T-helper 2 cell treated with Interferon-gamma antibody and Interleukin-4, amounts not matched to agents 5 μg/mL and 100 μg/mL, for 36 hours (primary cell): ENCODE data around the gene KBTBD2.
"Not testable (repeated sequence)": the region's sequence is repeated elsewhere in the genome, so short reads cannot be mapped to it uniquely, and the experiment has no call there.

Experiments used
- DNase-seq: peaks from one replicate; pipeline ENCODE4 v3.0.0; 2021; ENCODE audit warnings: low spot score
- H3K27ac Mint-ChIP-seq: one replicate; pipeline ENCODE4 v1.8.0; 2021; ENCODE audit warnings: mild to moderate bottlenecking, mixed read lengths
- H3K27me3 Mint-ChIP-seq: one replicate; pipeline ENCODE4 v1.8.0; 2021; ENCODE audit warnings: low read depth, mixed read lengths
- H3K36me3 Mint-ChIP-seq: one replicate; pipeline ENCODE4 v1.8.0; 2021; ENCODE audit warnings: low read depth, mixed read lengths
- H3K4me1 Mint-ChIP-seq: one replicate; pipeline ENCODE4 v1.8.0; 2021; ENCODE audit warnings: low read depth, mixed read lengths
- H3K4me3 Mint-ChIP-seq: one replicate; pipeline ENCODE4 v1.8.0; 2022; ENCODE audit warnings: mild to moderate bottlenecking, moderate library complexity, mixed read lengths
- H3K9me3 Mint-ChIP-seq: one replicate; pipeline ENCODE4 v1.8.0; 2021; ENCODE audit warnings: mixed read lengths

The KBTBD2 gene

DNA sequence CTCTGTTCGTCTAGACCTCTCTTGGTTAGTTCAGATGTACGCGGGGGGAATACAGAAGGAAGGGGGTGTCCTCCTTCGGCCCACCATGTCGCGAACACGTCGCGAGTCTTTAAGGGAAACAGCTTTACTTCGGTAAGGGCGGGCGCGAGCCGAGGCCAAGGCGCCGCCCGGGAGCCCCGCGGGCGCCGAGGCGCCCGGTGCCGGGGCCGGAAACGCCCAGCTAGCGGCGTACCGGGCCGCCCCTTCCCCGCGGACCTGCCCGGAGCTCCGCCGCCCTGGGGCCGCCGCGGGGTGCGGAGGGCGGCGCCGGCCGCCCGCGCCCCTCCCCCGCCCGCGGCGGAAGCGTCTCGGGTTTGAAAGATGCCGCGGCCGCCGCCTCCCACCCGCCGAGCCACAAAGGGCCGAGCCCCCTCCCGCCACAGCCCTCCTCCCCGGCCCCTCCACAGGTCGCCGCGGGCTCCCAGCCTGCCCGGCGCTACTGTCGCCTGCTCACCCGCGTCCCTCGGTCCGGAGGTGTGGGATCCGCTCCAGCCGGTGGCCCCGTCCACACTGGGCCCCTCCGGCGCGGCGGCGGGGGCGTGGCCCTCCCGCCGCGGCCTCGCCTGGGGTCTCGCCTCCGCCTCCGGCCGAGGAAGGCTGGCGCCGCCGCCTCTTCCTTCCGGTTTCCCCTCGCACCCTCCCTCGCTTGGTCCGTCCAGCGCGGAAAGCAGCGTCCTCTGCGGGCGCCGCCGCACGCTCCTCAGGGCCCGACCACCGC lies at the start of gene KBTBD2:
Gene KBTBD2 (minus strand): TSS at position 718 of the 757 bp plus-strand sequence. CDS start 12,156 bp downstream, outside the sequence.
- peak; percentile 82 for DNase-seq
- peaks cover 15% of the 10 kb centered on the region for H3K36me3 Mint-ChIP-seq
- peaks cover 44% of the 10 kb centered on the region for H3K4me1 Mint-ChIP-seq
- H3K27ac Mint-ChIP-seq, result peak within 1 kb of the TSS; percentile 98
- peak within 1 kb of the TSS; percentile 95 for H3K4me3 Mint-ChIP-seq
- no peaks in the 10 kb centered on the region for H3K27me3 Mint-ChIP-seq
- no peaks in the 10 kb centered on the region for H3K9me3 Mint-ChIP-seq

GRCh38 chr7:32941181-32941580 lies 49.6 kb upstream of the KBTBD2 start:
- Mint-ChIP-seq H3K4me1 (peaks cover 18% of the 10 kb centered on the region), H3K27ac (no peak overlapping the region), H3K9me3 (peaks cover 5% of the 10 kb centered on the region), H3K27me3 (peaks cover 9% of the 10 kb centered on the region), H3K36me3 (peaks cover 5% of the 10 kb centered on the region), H3K4me3 (peak overlapping the region; percentile 90)
- DNase-seq, result no peak

DNA sequence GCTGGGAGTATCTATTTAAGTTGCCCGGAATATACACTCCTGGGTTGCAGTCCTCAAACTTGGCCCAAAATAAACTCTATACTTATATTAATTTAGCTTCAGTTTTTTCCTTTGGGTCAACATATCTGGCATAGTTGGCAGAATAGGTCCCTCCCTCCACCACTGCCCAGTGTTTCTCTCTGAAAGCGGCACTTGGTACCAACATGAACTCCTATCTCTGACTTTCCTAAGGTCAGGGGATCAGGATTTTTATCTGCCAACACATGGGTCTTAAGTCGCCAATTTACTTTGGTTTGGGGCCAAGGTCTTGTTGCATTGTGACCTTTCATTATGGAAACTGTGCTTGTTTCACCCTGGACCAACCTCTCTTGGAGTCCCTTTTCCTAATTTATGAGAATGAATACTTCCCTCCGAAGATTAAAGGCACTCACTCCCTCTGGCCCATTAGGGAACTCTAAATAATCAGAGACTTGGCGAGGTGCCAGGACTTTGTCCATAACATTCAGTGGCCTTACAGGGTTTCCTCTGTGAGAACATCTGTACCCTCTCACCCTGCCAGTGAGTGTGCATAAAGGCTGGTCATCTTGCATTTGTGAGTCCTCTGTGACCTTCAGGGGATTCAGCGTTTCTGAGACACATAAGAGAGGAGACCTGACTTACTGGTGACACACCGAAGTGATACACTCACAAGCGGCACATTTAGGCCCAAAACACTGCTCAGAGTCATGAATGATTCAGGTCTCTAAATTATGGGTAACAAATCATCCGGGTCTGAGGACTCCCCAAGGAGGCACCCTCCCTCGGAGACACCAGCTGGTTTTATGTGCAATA lies 46.0 kb upstream of the KBTBD2 start:
- no peaks in the 10 kb centered on the region for H3K27me3 Mint-ChIP-seq
- H3K36me3 Mint-ChIP-seq, result peaks cover 6% of the 10 kb centered on the region
- peaks cover 18% of the 10 kb centered on the region for H3K4me1 Mint-ChIP-seq
- H3K4me3 Mint-ChIP-seq, result no peak overlapping the region
- H3K27ac Mint-ChIP-seq, result no peak overlapping the region
- no peaks in the 10 kb centered on the region for H3K9me3 Mint-ChIP-seq
- DNase-seq, result no peak

DNA sequence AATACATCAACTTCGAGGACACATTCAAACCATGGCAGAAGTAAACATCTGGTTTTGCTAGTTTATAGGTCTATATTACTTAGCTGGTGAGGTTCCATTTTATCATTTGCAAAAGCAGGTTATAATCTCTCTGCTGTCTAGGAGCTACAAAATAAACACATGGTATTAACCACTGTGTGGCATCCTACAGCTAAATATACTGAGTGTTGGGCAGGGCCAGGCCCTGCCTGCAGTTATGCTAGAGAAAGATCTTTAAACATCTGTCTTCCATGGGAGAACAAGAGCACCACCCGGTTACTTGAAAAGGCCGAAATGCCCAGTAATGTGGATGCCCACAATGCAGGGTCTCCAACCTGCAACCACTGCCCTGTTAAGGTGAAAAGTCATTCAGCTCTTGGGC lies 45.1 kb upstream of the KBTBD2 start:
- Mint-ChIP-seq H3K4me1 (peaks cover 11% of the 10 kb centered on the region), H3K27me3 (no peaks in the 10 kb centered on the region), H3K4me3 (no peak overlapping the region), H3K27ac (no peak overlapping the region), H3K36me3 (peaks cover 6% of the 10 kb centered on the region), H3K9me3 (no peaks in the 10 kb centered on the region)
- no peak for DNase-seq

DNA sequence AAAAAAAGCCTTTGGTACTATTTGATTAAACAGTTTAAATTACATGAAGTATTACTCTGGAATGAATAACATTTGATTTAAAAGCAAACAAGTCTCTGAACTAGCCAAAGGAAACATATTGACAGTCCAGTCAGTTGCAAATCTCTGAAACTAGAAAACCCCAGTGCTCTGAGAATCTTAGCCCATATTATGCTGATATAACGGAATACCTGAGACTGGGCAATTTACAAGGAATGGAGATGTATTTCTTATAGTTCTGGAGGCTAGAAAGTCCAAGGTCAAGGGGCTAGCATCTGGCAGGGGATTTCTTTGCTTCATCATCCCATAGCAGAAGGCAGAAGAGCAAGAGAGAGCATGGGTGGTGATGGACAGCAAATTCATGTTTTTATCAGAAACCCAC lies 44.0 kb upstream of the KBTBD2 start:
- no peak overlapping the region for H3K27ac Mint-ChIP-seq
- peaks cover 7% of the 10 kb centered on the region for H3K36me3 Mint-ChIP-seq
- no peak overlapping the region for H3K4me3 Mint-ChIP-seq
- peaks cover 7% of the 10 kb centered on the region for H3K4me1 Mint-ChIP-seq
- no peak for DNase-seq
- H3K9me3 Mint-ChIP-seq, result no peaks in the 10 kb centered on the region
- H3K27me3 Mint-ChIP-seq, result no peaks in the 10 kb centered on the region

- H3K9me3 Mint-ChIP-seq, result no peaks in the 10 kb centered on the region
- H3K27me3 Mint-ChIP-seq, result no peaks in the 10 kb centered on the region
- no peaks in the 10 kb centered on the region for H3K4me1 Mint-ChIP-seq
- no peak overlapping the region for H3K27ac Mint-ChIP-seq
- no peak overlapping the region for H3K4me3 Mint-ChIP-seq
- H3K36me3 Mint-ChIP-seq, result peaks cover 13% of the 10 kb centered on the region
- DNase-seq, result no peak
Measured at GRCh38 chr7:32930378-32930777, 38.8 kb upstream of the KBTBD2 start.

DNA sequence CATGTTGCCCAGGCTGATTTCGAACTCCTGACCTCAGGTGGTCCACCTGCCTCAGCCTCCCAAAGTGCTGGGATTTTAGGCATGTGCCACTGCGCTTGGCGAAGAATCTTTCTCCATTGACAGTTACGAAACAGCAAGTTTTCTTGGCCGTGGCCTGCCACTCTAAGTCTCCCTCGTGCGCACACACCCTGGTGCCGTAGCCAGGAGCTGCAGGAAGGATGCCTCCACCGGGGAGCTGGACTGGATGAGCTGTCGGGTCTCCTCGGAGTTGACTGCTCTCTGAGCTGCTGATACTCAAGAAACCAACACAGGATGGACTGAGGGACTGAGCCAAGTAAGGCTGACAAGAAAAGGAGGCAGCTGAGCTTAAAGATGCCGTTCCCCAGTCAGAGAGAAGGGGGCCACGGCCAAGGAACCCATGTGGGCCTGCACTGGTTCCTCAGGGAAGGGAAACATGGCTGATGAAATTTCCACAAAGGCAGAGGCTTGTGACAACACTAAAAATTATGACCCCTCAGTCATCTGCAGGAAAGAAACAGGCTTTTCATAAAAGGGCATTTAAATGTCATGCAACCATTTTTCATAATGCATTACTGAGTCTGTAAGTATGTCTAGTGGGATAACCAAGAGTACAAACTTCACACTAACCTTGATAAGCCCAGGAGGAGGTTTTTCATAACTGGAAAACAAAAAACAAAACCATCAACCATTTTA lies 38.0 kb upstream of the KBTBD2 start:
- H3K27ac Mint-ChIP-seq, result no peak overlapping the region
- DNase-seq, result no peak
- H3K4me3 Mint-ChIP-seq, result no peak overlapping the region
- peaks cover 13% of the 10 kb centered on the region for H3K36me3 Mint-ChIP-seq
- no peaks in the 10 kb centered on the region for H3K4me1 Mint-ChIP-seq
- H3K27me3 Mint-ChIP-seq, result no peaks in the 10 kb centered on the region
- H3K9me3 Mint-ChIP-seq, result no peaks in the 10 kb centered on the region

DNA sequence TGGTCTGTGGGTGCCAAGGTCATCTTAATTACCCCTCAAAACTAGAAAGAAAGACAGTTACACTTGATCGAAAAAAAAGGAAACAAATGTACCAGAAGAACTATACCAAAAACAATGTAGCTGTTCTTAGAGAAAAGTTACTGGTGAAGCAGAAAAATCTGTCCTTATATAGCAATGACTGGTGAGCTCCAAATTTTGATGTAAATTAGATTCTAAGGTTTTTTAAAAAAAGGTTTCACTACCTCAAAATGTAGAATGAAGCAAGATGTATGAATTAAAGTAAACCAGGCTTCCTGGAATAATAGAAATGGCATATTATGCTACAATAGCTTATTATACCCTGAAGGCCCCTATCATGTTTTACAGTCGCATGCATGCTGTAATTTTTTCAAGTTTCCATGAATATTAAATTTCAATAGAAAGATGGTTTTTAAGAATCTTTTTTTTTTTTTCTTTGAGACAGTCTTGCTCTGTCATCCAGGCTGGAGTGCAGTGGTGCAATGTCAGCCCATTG lies 37.3 kb upstream of the KBTBD2 start:
- no peaks in the 10 kb centered on the region for H3K4me1 Mint-ChIP-seq
- H3K4me3 Mint-ChIP-seq, result no peak overlapping the region
- H3K36me3 Mint-ChIP-seq, result peaks cover 12% of the 10 kb centered on the region
- no peaks in the 10 kb centered on the region for H3K27me3 Mint-ChIP-seq
- DNase-seq, result no peak
- H3K9me3 Mint-ChIP-seq, result no peaks in the 10 kb centered on the region
- H3K27ac Mint-ChIP-seq, result no peak overlapping the region

GRCh38 chr7:32921896-32922295 lies 30.3 kb upstream of the KBTBD2 start:
- Mint-ChIP-seq H3K27ac (no peak overlapping the region), H3K27me3 (no peaks in the 10 kb centered on the region)
- DNase-seq, result no peak

DNA sequence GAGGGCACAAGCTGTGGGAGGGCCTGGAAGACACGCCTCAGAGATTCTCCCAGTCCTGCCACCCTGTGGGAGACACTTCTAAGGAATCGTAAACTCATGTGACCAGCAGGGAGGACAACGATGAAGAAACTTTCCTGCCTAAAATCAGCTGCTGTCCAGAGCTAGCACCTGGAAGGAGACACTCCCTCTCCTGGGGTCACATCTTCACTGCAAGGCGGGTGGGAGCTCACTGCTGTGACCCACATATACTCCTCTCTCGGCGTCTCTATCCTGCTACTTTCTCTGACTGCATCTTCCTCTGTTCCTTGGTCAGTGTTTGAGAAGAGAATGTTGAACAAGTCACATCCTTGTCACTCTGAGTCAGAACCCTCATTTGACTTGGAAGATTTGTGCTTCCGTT lies 25.4 kb upstream of the KBTBD2 start:
- not testable (repeated sequence) for H3K4me3 Mint-ChIP-seq, H3K27ac Mint-ChIP-seq, H3K9me3 Mint-ChIP-seq, DNase-seq, H3K36me3 Mint-ChIP-seq, H3K4me1 Mint-ChIP-seq, H3K27me3 Mint-ChIP-seq

More at GRCh38 chr7:32921896-32922295, 30.3 kb upstream of the KBTBD2 start:
- no peaks in the 10 kb centered on the region for H3K4me1 Mint-ChIP-seq
- no peak overlapping the region for H3K4me3 Mint-ChIP-seq
- H3K36me3 Mint-ChIP-seq, result peaks cover 13% of the 10 kb centered on the region
- H3K9me3 Mint-ChIP-seq, result no peaks in the 10 kb centered on the region

GRCh38 chr7:32916006-32916405 lies 24.4 kb upstream of the KBTBD2 start:
- Mint-ChIP-seq H3K4me3 (no peak overlapping the region), H3K27ac (no peak overlapping the region), H3K27me3 (no peaks in the 10 kb centered on the region), H3K4me1 (no peaks in the 10 kb centered on the region), H3K9me3 (no peaks in the 10 kb centered on the region), H3K36me3 (peaks cover 5% of the 10 kb centered on the region)
- DNase-seq, result no peak

DNA sequence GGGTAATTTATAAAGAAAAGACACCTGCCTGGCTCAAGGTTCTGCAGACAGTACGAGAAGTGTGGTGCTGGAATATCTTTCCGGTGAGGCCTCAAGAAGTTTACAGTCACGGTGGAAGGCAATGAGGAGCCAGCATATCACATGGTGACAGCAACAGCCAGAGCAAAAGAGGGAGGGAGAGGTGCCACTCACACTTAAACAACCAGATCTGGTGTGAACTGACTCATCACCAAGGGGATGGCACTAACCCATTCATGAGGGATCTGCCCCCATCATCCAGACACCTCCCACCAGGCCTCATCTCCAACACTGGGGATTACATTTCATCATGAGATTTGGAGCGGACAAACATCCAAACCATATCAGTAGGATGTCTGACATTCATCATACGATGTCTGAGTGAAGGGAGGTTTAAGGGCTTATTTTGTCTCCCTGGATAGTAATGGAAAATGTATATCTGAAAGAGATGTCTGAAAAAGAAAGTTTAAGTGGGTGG lies 23.5 kb upstream of the KBTBD2 start:
- Mint-ChIP-seq H3K27ac (no peak overlapping the region), H3K4me1 (no peaks in the 10 kb centered on the region)

GRCh38 chr7:32914184-32914583 lies 22.6 kb upstream of the KBTBD2 start:
- no peaks in the 10 kb centered on the region for H3K4me1 Mint-ChIP-seq
- no peaks in the 10 kb centered on the region for H3K27me3 Mint-ChIP-seq
- no peak overlapping the region for H3K27ac Mint-ChIP-seq
- H3K4me3 Mint-ChIP-seq, result no peak overlapping the region
- no peak for DNase-seq
- H3K9me3 Mint-ChIP-seq, result no peaks in the 10 kb centered on the region
- H3K36me3 Mint-ChIP-seq, result peaks cover 5% of the 10 kb centered on the region

More for the DNA sequence above, 23.5 kb upstream of the KBTBD2 start:
- Mint-ChIP-seq H3K4me3 (no peak overlapping the region), H3K9me3 (no peaks in the 10 kb centered on the region), H3K27me3 (no peaks in the 10 kb centered on the region), H3K36me3 (peaks cover 5% of the 10 kb centered on the region)
- DNase-seq, result no peak
